GM18499 (cell line): ENCODE measurements around the gene AGFG2.

Experiments used
- ATAC-seq: cut with Tn5 transposase; IDR thresholded peaks from one replicate; pipeline ENCODE4 v1.9.1; 2021; ENCODE audit warnings: moderate number of reproducible peaks; ENCODE audit not compliant: insufficient read depth, unreplicated experiment

AGFG2 gene

GRCh38 chr7:100582650-100583049, 43.6 kb downstream of the AGFG2 start:
- no peak for ATAC-seq

GRCh38 chr7:100583132-100584053, 44.4 kb downstream of the AGFG2 start:
- no peak for ATAC-seq

GRCh38 chr7:100584054-100584682, 45.2 kb downstream of the AGFG2 start:
- no peak for ATAC-seq

GRCh38 chr7:100584683-100585510, 45.9 kb downstream of the AGFG2 start:
- no peak for ATAC-seq

- ATAC-seq = peak; percentile 15
Observed at GRCh38 chr7:100585511-100586265, 46.7 kb downstream of the AGFG2 start, which contains the start of gene LRCH4. TSS of gene LRCH4 (minus strand) at chr7:100586129. CDS start at chr7:100586100, 29 bp downstream.

- ATAC-seq = peak; percentile 76
Observed at GRCh38 chr7:100586266-100587025, 47.4 kb downstream of the AGFG2 start, which contains the start of gene FBXO24. TSS of gene FBXO24 (plus strand) at chr7:100586328. CDS start at chr7:100586626, 298 bp downstream.

GRCh38 chr7:100588438-100588837, 49.4 kb downstream of the AGFG2 start:
- no peak for ATAC-seq

GRCh38 chr7:100589341-100589947, 50.4 kb downstream of the AGFG2 start:
- no peak for ATAC-seq

GRCh38 chr7:100590077-100590737, 51.2 kb downstream of the AGFG2 start:
- ATAC-seq = no peak

GRCh38 chr7:100591596-100591995, 52.6 kb downstream of the AGFG2 start:
- ATAC-seq = no peak

- ATAC-seq = no peak
Observed at GRCh38 chr7:100595188-100595587, 56.2 kb downstream of the AGFG2 start.

- no peak for ATAC-seq
Observed at GRCh38 chr7:100598425-100598824, 59.4 kb downstream of the AGFG2 start.

- ATAC-seq = no peak
Observed at GRCh38 chr7:100599911-100600729, 61.1 kb downstream of the AGFG2 start.

- no peak for ATAC-seq
Observed at GRCh38 chr7:100600730-100601038, 61.7 kb downstream of the AGFG2 start.

GRCh38 chr7:100602889-100603725, 64.1 kb downstream of the AGFG2 start:
- no peak for ATAC-seq

GRCh38 chr7:100603726-100604027, 64.7 kb downstream of the AGFG2 start:
- no peak for ATAC-seq
